ENCODE data around the gene PIK3R3.

- no peak for TF ChIP-seq CUX1 (CRISPR knock-in tag; IDR thresholded peaks at IDR 0.05)
- TF ChIP-seq POLR2AphosphoS5 (IDR thresholded peaks at IDR 0.05; ENCODE audit: control insufficient read depth, insufficient read depth, low read depth, low read length), result no peak
- no peak for TF ChIP-seq FOXA3 (CRISPR knock-in tag; conservative IDR thresholded peaks at IDR 0.05 in 1 of 2, IDR thresholded peaks at IDR 0.05 in 1 of 2)
- TF ChIP-seq CTCF (IDR thresholded peaks at IDR 0.05 in 2 of 3, conservative IDR thresholded peaks at IDR 0.05 in 1 of 3; ENCODE audit: insufficient read depth in 2 of 3, low read depth in 1 of 3, low read length in 3 of 3), result no peak
- TF ChIP-seq HDGF (IDR thresholded peaks at IDR 0.05), result no peak
- no peak for TF ChIP-seq ZNF668 (CRISPR knock-in tag; IDR thresholded peaks at IDR 0.05)
- TF ChIP-seq TARDBP (IDR thresholded peaks at IDR 0.05), result no peak
- TF ChIP-seq CHD4 (IDR thresholded peaks at IDR 0.05; ENCODE audit: insufficient read depth, insufficient replicate concordance, low read depth, low read length, poor library complexity, severe bottlenecking), result peak; percentile 18
- TF ChIP-seq PHF21A (IDR thresholded peaks at IDR 0.05; ENCODE audit: borderline replicate concordance, low read depth), result no peak
- no peak for TF ChIP-seq ZNF174 (CRISPR knock-in tag; IDR thresholded peaks at IDR 0.05)
- no peak for TF ChIP-seq IRF2 (CRISPR knock-in tag; IDR thresholded peaks at IDR 0.05)
- TF ChIP-seq KDM1A (IDR thresholded peaks at IDR 0.05), result no peak
These were observed 509 bp downstream of the PIK3R3 start for GRCh38 chr1:46131712-46132528.

Data from K562 (cell line).